HCT116 (cell line): ENCODE data around the gene SPRR4. TPM values are rescaled to one million over a fixed set of nuclear protein-coding genes. Genes with fewer than 3 reads are reported as not detected.

Source experiments
- ATAC-seq: fragments of 200-7000 bp; cut with Tn5 transposase; 2 replicates; pipeline ENCODE4 v1.9.1; 2020; ENCODE audit warnings: mild to moderate bottlenecking, moderate library complexity
- BruUV-seq: library from RNA; stranded (reverse); fragments of 400-500 nt; replicated peaks from 2 replicates; lab custom pipeline; 2021; lab: Mats Ljungman, UMichigan
- CTCF ChIA-PET: fragments of 300-600 bp; sonication (Branson Sonifier 250); formaldehyde crosslinking; loops from one replicate; lab custom pipeline; 2021; ENCODE audit warnings: antibody characterized with exemption; lab: Charles Lee
- POLR2A ChIA-PET: fragments of 300-600, 350-600 bp; sonication (Branson Sonifier 250); formaldehyde crosslinking; loops from one replicate; lab custom pipeline; 2021; ENCODE audit warnings: antibody characterized with exemption; lab: Charles Lee
- RAD21 ChIA-PET, 2 experiments: fragments of 300-600 bp; sonication (Branson Sonifier 250); formaldehyde crosslinking; loops; one replicate each; lab custom pipeline; 2023; ENCODE audit warnings: low total read pairs in 2 of 2; ENCODE audit not compliant: uncharacterized antibody in 2 of 2, unreplicated experiment in 2 of 2, low non-redundant PET in 1 of 2; lab: Charles Lee
- DNase-seq: peaks from one replicate; pipeline ENCODE4 v3.0.0-alpha.2; 2010; ENCODE audit warnings: low read depth, low spot score
- H2AFZ ChIP-seq: fragments of 200-600 bp; shearing (Covaris generic), sonication (generic); 2 replicates; pipeline ENCODE4 v1.6.1; 2017; ENCODE audit warnings: low read depth, mixed run types, mixed read lengths, antibody characterized with exemption, low read length; ENCODE audit not compliant: poor library complexity, severe bottlenecking
- H3K27ac ChIP-seq: 2 replicates; pipeline ENCODE4 v1.5.1; 2012; ENCODE audit warnings: low read depth, low read length
- H3K27me3 ChIP-seq: fragments of 200-600 bp; sonication (generic); 2 replicates; pipeline ENCODE4 v1.6.1; 2016; ENCODE audit warnings: mixed run types, low read length, mixed read lengths; ENCODE audit not compliant: insufficient read depth
- H3K36me3 ChIP-seq, 2 experiments: fragments of 200-500 bp in 1 of 2; fragments of 200-600 bp in 1 of 2; sonication (Bioruptor generic) in 1 of 2; sonication (generic) in 1 of 2; 2 replicates each; pipeline versions ENCODE4 v1.5.1 to v1.6.1; 2014 to 2016; ENCODE audit warnings: low read length in 2 of 2, inconsistent platforms in 1 of 2, mixed read lengths in 1 of 2, mixed run types in 1 of 2; ENCODE audit not compliant: insufficient read depth in 2 of 2, control insufficient read depth in 1 of 2
- H3K4me1 ChIP-seq, 2 experiments: fragments of 200-600 bp in 1 of 2; sonication (generic) in 1 of 2; 2 replicates each; pipeline versions ENCODE4 v1.5.1 to v1.6.1; 2012 to 2017; ENCODE audit warnings: low read length in 2 of 2, inconsistent platforms in 1 of 2, mild to moderate bottlenecking in 1 of 2, mixed read lengths in 1 of 2, mixed run types in 1 of 2, moderate library complexity in 1 of 2; ENCODE audit not compliant: insufficient read depth in 2 of 2, control insufficient read depth in 1 of 2
- H3K4me2 ChIP-seq: fragments of 200-600 bp; sonication (generic); 2 replicates; pipeline ENCODE4 v1.6.1; 2017; ENCODE audit warnings: mixed run types, low read length, mixed read lengths
- H3K4me3 ChIP-seq, 2 experiments: fragments of 200-600 bp in 1 of 2; sonication (generic) in 1 of 2; replicated peaks in 1 of 2; 2 replicates each; pipeline ENCODE4 v1.5.1; 2011 to 2016; ENCODE audit warnings: low read length in 2 of 2, control low read depth in 1 of 2, low read depth in 1 of 2, mild to moderate bottlenecking in 1 of 2, mixed read lengths in 1 of 2, mixed run types in 1 of 2
- H3K79me2 ChIP-seq: fragments of 200-600 bp; sonication (generic); 2 replicates; pipeline ENCODE4 v1.6.1; 2017; ENCODE audit warnings: mild to moderate bottlenecking, mixed run types, low read length, moderate library complexity, mixed read lengths; ENCODE audit not compliant: insufficient read depth
- H3K9ac ChIP-seq: fragments of 200-600 bp; sonication (generic); 2 replicates; pipeline ENCODE4 v1.6.1; 2016; ENCODE audit warnings: low read length, mixed read lengths
- H3K9me2 ChIP-seq: fragments of 200-600 bp; sonication (generic), shearing (Covaris generic); 2 replicates; pipeline ENCODE4 v1.6.1; 2017; ENCODE audit warnings: mixed run types, mild to moderate bottlenecking, moderate library complexity; ENCODE audit not compliant: insufficient read depth
- H3K9me3 ChIP-seq, 2 experiments: fragments of 200-500 bp in 1 of 2; fragments of 200-600 bp in 1 of 2; sonication (Bioruptor generic) in 1 of 2; sonication (generic) in 1 of 2; 2 replicates each; pipeline ENCODE4 v1.6.1; 2014 to 2017; ENCODE audit warnings: low read length in 2 of 2, mixed read lengths in 2 of 2, inconsistent platforms in 1 of 2, low read depth in 1 of 2, mild to moderate bottlenecking in 1 of 2, mixed run types in 1 of 2, moderate library complexity in 1 of 2; ENCODE audit not compliant: control insufficient read depth in 1 of 2, insufficient read depth in 1 of 2
- H4K20me1 ChIP-seq: fragments of 200-600 bp; sonication (generic), shearing (Covaris generic); 2 replicates; pipeline ENCODE4 v1.6.1; 2017; ENCODE audit warnings: mixed run types, mild to moderate bottlenecking, moderate library complexity; ENCODE audit not compliant: insufficient read depth
- CBX3 ChIP-seq: IDR thresholded peaks from 2 replicates; pipeline ENCODE4 v1.6.1; 2012; ENCODE audit warnings: low read depth
- CEBPB ChIP-seq: IDR thresholded peaks from 2 replicates; pipeline ENCODE4 v1.6.1; 2012; ENCODE audit warnings: low read depth
- ELF1 ChIP-seq: IDR thresholded peaks from 2 replicates; pipeline ENCODE4 v1.6.1; 2012; ENCODE audit warnings: low read depth, borderline replicate concordance
- EZH2phosphoT487 ChIP-seq: fragments of 200-600 bp; IDR thresholded peaks from 2 replicates; pipeline ENCODE4 v1.6.1; 2018; ENCODE audit warnings: antibody characterized with exemption, borderline replicate concordance
- RAD21 ChIP-seq: IDR thresholded peaks from 2 replicates; pipeline ENCODE4 v1.6.1; 2012; ENCODE audit warnings: low read depth, mild to moderate bottlenecking
- SIN3A ChIP-seq: IDR thresholded peaks from 2 replicates; pipeline ENCODE4 v1.6.1; 2012; ENCODE audit warnings: low read depth
- SP1 ChIP-seq: IDR thresholded peaks from 2 replicates; pipeline ENCODE4 v1.6.1; 2012; ENCODE audit warnings: low read depth
- SRF ChIP-seq: IDR thresholded peaks from 2 replicates; pipeline ENCODE4 v1.6.1; 2012; ENCODE audit warnings: low read depth
- TCF7L2 ChIP-seq: IDR thresholded peaks from 2 replicates; pipeline ENCODE4 v1.7.0; 2011; ENCODE audit warnings: borderline replicate concordance, inconsistent platforms; ENCODE audit not compliant: insufficient read depth, insufficient read length; ENCODE audit errors: extremely low read depth
- YY1 ChIP-seq: IDR thresholded peaks from 2 replicates; pipeline ENCODE4 v1.6.1; 2011; ENCODE audit warnings: low read length, low read depth, moderate library complexity, mild to moderate bottlenecking; ENCODE audit not compliant: insufficient replicate concordance; ENCODE audit errors: extremely low read depth
- intact Hi-C: fragments of 100-400 bp; cut with micrococcal nuclease; formaldehyde crosslinking; loops from 2 replicates; pipeline ENCODE4 v1.10.0; 2022
- total RNA-seq: library from RNA; stranded (reverse); gene quantifications from one replicate; pipeline ENCODE4 v1.2.1, GENCODE V29; 2021; ENCODE audit not compliant: unreplicated experiment
- TF ChIP-seq, protein P1 (sequence below): IDR thresholded peaks from 2 replicates; pipeline ENCODE4 v1.6.1; 2012
- TF ChIP-seq, protein P2 (sequence below): IDR thresholded peaks from 2 replicates; pipeline ENCODE4 v1.6.1; 2012; ENCODE audit warnings: low read depth
- TF ChIP-seq, protein P3 (sequence below): IDR thresholded peaks from 2 replicates; pipeline ENCODE4 v1.6.1; 2012
- TF ChIP-seq, protein P4 (sequence below): IDR thresholded peaks from 2 replicates; pipeline ENCODE4 v1.6.1; 2011; ENCODE audit warnings: mild to moderate bottlenecking, low read length, moderate library complexity; ENCODE audit not compliant: insufficient replicate concordance; ENCODE audit errors: extremely low read depth

Gene SPRR4
- total RNA-seq, 1 experiment from 2014 or later: not detected

DNA sequence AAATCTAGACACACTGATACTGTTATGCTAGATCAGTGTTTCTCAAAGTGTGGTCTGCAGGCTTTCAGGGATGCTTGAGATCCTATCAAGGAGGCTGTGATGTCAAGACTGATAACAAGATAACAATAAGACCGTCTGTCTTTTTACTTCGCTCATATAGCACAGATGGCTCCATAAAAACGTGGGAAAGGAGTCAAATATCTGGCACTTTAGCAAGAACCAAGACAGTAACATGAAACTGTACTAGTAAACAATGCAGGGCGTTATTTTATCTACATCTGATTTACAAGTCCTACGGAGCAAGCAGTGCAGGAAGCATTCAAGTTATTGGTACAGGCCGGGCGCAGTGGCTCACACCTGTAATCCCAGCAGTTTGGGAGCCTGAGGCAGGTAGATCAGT, 27.5 kb downstream of the SPRR4 start:
- DNase-seq (no peak), ATAC-seq (no peak)
- no peak overlapping the region for H3K27ac ChIP-seq
- ChIA-PET POLR2A (no interaction called here), CTCF (no interaction called here), RAD21 (no interaction called here)
- H3K27me3 ChIP-seq: peaks cover 26% of the 10 kb centered on the region; the same call in 1 of the 2 replicates
- H2AFZ ChIP-seq: no peak overlapping the region
- TF ChIP-seq TCF7L2: no peak
- no peak for TF ChIP-seq SIN3A
- TF ChIP-seq CEBPB: no peak
- TF ChIP-seq SRF: no peak
- no peak for TF ChIP-seq RAD21
- TF ChIP-seq, protein P1, sequence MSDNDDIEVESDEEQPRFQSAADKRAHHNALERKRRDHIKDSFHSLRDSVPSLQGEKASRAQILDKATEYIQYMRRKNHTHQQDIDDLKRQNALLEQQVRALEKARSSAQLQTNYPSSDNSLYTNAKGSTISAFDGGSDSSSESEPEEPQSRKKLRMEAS: no peak
- TF ChIP-seq, protein P2, sequence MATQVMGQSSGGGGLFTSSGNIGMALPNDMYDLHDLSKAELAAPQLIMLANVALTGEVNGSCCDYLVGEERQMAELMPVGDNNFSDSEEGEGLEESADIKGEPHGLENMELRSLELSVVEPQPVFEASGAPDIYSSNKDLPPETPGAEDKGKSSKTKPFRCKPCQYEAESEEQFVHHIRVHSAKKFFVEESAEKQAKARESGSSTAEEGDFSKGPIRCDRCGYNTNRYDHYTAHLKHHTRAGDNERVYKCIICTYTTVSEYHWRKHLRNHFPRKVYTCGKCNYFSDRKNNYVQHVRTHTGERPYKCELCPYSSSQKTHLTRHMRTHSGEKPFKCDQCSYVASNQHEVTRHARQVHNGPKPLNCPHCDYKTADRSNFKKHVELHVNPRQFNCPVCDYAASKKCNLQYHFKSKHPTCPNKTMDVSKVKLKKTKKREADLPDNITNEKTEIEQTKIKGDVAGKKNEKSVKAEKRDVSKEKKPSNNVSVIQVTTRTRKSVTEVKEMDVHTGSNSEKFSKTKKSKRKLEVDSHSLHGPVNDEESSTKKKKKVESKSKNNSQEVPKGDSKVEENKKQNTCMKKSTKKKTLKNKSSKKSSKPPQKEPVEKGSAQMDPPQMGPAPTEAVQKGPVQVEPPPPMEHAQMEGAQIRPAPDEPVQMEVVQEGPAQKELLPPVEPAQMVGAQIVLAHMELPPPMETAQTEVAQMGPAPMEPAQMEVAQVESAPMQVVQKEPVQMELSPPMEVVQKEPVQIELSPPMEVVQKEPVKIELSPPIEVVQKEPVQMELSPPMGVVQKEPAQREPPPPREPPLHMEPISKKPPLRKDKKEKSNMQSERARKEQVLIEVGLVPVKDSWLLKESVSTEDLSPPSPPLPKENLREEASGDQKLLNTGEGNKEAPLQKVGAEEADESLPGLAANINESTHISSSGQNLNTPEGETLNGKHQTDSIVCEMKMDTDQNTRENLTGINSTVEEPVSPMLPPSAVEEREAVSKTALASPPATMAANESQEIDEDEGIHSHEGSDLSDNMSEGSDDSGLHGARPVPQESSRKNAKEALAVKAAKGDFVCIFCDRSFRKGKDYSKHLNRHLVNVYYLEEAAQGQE: no peak
- TF ChIP-seq SP1: no peak
- no peak for TF ChIP-seq ELF1
- TF ChIP-seq, protein P3, sequence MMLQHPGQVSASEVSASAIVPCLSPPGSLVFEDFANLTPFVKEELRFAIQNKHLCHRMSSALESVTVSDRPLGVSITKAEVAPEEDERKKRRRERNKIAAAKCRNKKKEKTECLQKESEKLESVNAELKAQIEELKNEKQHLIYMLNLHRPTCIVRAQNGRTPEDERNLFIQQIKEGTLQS: no peak
- no peak for TF ChIP-seq EZH2phosphoT487
- TF ChIP-seq, protein P4, sequence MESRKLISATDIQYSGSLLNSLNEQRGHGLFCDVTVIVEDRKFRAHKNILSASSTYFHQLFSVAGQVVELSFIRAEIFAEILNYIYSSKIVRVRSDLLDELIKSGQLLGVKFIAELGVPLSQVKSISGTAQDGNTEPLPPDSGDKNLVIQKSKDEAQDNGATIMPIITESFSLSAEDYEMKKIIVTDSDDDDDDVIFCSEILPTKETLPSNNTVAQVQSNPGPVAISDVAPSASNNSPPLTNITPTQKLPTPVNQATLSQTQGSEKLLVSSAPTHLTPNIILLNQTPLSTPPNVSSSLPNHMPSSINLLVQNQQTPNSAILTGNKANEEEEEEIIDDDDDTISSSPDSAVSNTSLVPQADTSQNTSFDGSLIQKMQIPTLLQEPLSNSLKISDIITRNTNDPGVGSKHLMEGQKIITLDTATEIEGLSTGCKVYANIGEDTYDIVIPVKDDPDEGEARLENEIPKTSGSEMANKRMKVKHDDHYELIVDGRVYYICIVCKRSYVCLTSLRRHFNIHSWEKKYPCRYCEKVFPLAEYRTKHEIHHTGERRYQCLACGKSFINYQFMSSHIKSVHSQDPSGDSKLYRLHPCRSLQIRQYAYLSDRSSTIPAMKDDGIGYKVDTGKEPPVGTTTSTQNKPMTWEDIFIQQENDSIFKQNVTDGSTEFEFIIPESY: no peak
- TF ChIP-seq YY1: no peak
- no peak for TF ChIP-seq CBX3
- no peaks in the 10 kb centered on the region for H3K79me2 ChIP-seq
- no peak overlapping the region for H3K9ac ChIP-seq
- no peaks in the 10 kb centered on the region for H3K9me2 ChIP-seq
- no peak overlapping the region for H3K4me3 ChIP-seq
- H3K9me3 ChIP-seq: no peaks in the 10 kb centered on the region
- no peak overlapping the region for H3K4me2 ChIP-seq
- no peaks in the 10 kb centered on the region for H3K36me3 ChIP-seq
- intact Hi-C loops: no loop called here
- H3K4me1 ChIP-seq: peaks cover 0 to 10% of the 10 kb centered on the region in 2 experiments; a peak in 1 of 4 replicates
- no peaks in the 10 kb centered on the region for H4K20me1 ChIP-seq
- no TSS peak for BruUV-seq
